Activated CD4-positive, CD25-positive, alpha-beta regulatory T cell treated with anti-CD3 and anti-CD28 coated beads, Interleukin-2, amount 50 U/mL, for 16 hours (primary cell): Measurements from ENCODE around the gene PLCD3.

Source experiments
- DNase-seq: peaks from one replicate; pipeline ENCODE4 v3.0.0-alpha.2; 2020; ENCODE audit warnings: low read depth, low spot score

PLCD3 gene

DNA sequence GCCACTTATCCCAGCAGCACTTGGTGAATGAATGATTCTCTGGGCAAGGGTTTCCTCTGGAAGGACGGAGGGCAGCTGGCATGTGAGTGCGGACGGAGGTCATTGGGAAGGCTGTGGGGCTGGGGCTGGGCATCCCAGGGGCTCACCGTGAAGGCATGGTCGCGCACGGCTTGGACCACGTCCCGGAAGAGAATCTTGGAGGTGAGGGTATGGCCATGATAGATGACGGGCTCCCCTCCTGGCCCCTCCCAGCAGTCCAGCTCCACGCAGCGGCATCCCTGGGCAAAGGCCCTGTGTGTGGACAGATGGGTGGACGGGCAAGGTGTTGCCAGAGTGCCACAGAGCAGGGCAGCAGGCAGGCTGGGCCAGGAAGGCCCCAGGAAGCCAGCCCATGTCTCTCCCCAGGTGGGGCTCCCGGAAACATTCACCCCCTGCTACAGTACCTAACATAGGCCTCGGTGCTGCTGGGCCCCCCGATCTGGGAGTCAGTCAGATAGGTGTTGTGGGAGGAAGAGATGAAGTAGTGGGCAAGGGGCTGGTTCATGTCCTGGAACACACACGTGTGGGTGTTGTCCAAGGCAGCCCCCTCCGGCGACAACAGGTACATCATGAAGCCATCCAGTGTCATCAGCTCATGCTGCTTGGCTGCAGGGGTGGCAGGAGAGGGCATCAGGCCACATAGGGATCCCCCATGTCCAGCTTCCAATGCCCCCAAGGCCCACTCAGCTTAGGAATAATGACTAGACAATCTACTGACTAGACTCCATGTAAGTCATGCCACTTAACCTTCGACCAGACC, 14.3 kb downstream of the PLCD3 start:
- no peak for DNase-seq

DNA sequence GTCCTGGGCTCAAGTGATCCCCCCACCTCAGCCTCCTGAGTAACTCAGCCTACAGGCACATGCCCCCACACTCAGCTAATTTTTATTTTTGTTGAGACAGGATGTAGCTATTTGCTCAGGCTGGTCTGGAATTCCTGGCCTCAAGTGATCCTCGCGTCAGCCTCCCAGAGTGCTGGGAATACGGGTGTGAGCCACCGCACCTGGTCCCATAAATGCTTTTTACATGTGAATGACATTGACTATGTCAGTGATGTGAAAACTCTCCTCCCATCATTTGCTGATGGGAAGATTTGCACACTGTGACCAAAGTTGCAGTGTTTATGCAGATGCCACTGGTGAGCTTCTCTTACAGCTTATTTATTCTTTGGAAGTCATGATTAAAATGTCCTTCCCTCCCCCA, 15.0 kb downstream of the PLCD3 start:
- no peak for DNase-seq

DNA sequence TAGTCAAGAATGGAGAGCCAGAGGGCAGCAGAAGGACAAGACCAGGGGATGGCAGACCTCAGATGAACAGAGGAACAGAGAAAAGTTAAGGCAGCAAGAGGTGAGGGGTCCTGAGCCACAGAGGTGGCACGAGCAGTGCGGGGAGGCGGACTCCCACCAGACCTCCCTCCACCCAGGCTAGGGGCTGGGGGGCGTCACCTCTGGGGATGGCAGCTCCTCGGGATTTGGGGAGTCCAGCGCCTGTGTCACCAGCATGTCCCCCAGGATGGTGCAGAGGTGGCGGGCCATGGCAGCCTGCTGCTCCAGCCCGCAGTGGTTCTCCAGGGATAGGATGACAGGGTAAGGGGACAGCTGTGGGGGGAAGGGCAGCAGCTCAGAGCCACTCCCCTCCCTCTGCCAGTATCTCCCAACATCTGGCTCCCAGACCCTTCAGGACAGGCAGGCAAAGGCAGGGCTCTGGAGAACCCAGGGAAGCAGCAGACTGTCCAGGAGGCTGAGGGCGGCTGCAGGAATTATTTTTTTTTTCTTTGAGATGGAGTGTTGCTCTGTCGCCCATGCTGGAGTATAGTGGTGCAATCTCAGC, 15.8 kb downstream of the PLCD3 start:
- no peak for DNase-seq

DNA sequence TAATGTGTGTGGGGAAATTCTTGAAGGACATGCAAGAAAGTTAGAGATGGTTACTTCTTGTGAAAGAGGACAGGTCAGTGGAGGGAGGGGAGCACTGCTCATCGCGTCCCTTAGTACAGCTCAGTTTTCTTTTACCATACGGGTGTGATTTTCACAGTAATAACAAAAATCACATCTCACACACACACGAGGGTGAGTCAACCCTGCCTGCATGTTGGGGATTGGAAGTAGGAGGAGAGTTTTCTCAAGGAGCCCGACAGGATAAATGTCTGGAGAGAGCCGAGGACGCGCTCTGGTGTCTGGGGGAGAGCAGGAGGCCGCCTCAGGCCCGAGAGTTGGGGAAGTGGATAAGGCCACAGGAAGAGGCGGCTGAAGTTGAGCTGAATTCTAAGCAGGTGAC, 16.4 kb downstream of the PLCD3 start:
- DNase-seq, result no peak

DNA sequence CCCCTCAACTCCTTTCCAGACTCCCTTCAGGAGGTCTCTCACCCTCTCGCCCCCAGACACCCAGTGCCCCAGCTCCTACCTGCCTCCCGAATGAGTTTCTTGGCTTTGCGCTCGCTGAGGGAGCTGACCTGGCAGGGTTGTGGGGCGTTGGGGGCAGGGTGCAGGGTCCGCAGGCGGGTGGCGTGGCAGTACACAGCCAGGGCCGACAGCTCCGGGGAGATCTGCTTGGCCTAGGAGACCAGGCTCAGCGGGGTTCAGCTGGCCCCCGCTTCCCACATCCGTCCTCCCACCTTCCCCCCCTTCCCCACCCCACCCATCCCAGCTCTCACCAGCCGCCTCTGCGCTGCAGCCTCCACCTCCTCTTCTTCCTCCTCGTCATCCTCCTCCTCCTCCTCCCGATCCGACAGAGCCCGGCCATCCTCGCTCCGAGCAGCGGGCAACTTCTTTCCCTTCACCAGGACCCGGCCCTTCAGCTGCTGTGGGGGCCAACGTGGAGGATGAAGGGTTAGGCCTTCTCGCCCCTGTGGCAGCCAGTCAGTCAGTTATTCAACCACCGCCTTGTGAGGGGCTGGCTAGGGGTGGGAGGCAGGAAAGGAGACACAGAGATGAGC, 17.2 kb downstream of the PLCD3 start:
- DNase-seq, result no peak

DNA sequence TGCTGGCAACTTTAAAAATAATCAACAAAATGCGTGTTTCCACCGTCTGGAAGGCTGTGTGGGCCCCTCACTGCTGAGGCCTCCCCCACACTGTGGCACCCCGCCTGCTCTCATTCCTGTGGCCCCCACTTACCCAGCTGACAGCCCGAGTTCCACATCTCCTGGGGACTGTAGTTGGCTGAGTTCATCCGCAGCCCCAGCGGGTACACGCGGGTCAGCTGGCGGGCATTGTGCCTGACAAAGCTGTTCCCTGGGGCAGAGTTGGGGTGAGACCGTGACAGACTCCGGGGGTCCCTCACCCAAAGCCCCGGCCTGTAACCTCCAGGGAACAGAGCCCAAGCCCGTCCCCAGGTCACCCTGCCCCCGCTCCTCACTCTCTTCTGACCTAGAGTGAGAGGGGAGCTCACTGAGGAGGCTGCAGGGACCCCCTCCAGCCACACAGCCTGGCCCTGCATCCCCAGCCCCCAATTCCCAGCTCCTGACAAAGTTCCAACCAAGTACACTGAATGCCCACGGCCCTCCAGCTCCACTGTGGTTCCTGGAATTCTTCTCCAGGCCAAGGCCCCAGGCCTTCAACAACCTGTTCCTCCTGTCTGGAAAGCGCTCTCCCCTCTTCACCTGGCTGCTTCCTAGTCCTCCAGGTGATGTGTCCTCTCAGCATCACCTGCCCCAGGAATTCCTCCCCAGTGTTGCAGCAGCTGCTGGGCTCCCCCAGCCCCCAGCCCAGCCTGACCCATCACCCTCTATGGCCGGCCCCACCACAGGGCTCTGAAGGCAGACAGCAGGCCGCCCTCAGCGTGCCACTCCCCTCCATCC, 18.0 kb downstream of the PLCD3 start:
- no peak for DNase-seq

DNA sequence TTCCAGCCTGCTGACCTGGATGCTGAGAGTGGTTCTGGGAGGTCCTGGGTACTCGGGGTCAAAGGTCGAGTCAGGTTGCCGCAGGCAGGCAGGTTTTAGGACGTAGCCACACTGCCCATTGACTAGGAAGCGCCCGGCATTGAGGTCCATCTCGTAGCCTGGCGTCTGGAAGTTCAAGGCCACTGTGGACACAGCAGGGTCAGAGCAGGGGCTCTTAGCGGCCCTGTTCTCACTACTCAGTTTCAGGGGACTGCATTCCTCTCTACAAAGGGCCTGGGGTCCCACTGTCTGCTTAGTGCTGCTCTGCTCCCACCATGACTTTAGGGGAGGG, 18.9 kb downstream of the PLCD3 start:
- no peak for DNase-seq

DNA sequence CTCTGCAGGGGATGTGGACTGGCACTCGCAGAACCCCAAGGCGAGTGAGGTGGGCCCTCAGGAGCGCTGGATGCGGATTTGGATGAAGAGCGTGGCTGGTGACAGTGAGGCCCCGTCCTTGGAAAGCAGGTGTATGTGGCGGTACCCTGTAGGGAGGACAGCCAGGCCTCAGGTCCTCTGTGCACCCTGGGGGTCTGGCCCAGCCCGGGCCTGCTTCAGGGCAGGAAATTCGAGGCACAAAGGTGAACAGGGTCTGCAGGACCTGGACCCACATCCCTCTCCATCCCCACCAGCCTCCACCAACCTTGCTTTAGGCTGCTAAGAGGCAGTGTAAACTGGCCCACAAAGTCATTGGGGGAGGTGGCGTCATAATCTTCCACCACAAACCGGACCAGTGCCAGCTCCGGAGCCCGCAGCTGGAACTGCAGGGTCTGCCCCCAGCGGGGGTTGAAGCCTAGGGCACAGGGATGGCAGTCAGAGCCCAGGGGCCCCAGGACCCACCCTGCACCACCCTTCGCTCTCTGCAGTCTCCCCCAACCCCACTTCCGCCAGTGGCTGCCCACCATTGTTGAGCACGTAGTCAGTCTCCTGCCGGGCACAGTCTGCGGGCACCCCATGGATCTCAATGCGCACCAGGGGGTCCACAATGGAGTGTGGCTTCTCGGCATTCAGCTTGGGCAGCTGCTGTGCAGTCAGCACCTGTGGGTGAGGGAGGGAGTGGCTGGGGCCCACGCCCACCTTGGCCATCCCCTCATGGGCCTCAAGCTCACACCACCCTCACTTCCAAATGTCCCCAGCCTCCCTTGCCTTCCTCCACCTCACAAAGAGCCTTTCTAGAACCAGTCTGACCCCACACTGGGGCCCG, 19.5 kb downstream of the PLCD3 start:
- no peak for DNase-seq

DNA sequence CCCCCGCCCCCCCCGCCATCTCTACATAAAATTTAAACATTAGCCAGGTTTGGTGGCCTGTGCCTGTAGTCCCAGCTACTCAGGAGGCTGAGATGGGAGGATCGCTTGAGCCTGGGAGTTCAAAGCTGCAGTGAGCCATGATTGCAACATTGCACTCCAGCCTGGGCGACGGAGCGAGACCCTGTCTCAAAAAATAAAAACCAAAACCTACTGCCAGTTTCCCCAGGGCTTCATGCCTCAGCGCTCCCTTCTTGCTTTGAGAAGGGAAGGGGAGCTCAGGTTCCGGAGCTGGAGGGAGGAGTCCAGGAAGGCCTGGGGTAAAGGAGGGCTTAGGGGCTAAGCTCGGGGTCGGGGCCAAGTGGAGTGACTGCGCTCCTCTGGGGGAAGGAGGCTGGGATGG, 20.5 kb downstream of the PLCD3 start:
- no peak for DNase-seq

DNA sequence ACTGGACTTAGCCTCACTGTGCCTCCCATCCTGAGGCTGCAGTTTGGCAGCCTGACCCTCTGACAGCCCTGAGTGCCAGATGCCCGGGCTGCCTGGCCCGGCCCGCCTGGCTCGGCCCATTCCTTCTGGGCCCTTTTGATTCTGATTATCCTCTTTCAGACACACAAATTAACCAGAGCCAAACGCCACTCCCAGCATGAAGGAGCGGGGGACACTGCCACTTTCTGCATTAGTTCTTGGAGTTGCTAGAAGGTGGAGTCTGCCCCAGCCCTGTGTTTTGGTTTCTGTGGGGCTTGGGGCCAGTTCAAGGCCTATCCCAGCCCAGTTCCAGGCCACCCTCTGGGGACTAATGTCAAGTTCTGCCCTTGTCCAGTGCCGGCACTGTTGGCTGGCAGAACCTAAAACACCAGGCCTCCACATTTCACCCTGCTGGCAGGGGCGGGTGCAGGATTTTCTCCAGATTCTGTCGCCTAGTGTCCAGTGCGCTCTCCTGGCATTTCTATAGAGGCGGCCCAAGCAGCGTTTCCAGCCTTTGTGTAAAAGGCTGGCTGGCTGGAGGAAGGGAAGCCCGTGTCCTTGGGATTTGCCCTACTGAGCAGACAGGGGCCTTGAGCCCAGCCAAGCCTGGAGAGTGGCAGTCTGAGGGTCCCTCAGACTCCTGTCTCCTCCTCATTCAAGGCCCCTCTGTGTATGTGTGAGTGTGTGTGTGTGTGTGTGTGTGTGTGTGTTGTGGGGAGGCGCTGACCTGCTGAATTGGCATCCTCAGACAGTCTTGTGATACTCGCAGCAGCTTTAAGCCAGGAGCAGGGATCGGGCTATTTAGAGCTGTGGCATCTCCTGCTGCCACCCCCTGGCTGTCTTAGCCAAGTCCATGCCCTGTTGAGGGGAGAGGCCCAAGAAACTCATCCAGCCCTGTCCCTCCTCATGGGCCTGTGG, 21.4 kb downstream of the PLCD3 start:
- DNase-seq, result no peak

DNA sequence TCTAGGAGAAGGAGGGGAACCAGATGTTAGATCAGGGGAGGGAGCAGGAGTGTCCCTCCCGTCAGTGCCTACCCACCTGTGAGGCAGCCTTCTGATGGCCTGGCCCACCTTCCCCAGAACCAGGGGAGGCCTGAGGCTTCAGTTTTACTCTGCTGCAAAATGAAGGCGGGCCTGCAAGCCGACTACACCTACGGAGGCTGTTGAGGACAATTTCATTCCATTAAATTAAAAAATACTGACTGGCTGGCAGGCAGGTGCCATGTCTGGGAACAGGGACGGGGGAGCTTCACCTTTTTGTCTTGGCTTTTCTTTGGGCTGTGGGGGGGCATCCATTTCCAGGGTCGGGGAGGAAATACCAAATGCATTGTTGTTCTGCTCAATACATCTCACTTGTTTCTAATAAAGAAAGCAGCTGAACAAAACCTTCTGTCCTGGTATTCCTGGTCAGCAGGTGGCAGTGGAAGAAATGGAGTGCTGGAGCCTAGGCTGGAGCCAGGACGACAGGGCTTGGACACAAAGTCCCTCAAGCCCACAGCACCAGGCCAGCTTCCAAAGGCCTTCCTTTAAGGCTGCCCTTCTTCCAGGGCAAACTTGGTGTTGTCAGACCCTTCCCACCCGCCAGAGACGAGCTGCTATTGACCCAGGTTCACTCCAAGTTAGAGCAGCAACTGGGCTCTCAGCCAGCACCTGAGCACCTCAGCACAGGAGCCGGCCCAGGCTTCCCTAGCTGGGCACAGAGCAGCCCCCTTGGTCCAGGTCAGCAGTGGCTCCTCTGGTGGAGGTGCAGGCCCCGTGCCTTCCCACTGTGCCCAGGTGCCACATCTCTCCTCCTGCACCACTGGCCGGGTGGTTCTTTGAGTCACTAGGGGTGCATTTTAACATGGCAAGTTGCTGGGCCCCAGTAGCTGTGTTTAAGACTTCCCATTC, 23.5 kb downstream of the PLCD3 start:
- DNase-seq, result no peak

DNA sequence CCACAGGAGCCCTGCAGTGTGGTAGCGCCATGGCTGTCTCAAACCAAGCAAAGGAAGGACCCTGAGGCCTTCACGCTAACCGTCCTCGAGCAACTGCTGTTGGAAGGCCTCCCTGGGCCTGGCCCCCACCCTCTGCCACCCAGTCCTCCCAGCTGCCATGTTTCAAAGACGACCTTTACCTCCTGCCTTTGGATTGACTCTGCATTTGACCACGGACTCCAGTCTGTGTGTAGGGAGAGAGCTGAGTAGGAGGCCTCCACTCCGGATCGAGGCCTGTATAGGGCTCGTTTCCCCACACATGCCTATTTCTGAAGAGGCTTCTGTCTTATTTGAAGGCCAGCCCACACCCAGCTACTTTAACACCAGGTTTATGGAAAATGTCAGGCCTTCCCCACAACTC, 24.3 kb downstream of the PLCD3 start:
- no peak for DNase-seq

DNA sequence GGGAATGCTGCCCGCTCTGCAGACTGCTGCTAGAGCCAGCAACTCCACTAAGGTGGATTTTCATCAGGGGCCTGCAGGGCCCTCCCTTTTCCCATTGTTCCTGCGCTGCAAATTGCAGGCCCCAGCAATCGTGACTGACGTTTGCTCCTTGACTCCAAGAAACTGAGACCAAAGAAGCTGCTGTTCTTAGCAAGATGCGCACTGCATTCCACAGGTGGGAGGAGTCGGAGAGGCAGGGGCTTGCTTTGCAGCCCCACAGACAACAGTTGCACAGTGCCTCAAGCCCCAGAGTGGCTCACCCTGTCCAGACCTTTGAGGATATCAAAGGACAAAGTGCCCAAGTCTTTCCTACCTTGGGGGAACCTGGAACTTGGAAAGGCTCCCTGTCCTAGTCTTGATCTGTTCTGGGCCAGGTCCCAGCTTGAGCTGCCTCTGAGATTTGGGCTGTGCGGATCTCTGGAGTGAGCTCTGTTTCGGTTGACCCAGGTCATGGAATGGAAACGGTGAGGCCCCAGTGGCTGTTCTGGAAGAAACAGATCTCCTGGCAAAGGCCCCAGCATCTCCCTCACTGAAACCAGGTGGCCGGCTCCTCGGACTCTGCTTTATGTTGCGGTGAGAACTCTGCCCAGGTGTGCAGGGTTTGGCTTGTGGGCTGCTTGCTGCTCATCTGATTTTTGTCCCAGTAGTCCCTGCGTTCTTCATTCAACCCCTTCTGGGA, 24.9 kb downstream of the PLCD3 start:
- no peak for DNase-seq

DNA sequence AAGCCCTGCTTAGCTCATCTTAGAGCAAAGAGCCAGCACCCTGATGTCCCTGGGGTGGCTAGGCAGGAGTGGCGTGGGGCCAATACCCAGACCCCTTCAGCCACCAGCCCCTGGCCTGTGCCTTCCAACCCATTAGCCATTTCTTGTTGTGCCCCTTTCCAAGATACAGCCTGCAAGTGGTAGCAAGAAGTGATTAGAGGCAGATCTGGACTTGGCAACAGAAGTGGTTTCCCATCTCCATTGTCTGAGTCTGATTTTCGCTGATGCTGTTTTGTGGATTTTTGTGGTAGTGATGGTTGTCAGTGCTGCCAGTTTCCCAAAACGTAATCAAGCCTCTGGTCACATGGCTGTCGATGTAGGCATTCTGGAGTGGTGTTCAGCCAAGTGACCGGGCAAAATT, 25.7 kb downstream of the PLCD3 start:
- DNase-seq, result no peak

DNA sequence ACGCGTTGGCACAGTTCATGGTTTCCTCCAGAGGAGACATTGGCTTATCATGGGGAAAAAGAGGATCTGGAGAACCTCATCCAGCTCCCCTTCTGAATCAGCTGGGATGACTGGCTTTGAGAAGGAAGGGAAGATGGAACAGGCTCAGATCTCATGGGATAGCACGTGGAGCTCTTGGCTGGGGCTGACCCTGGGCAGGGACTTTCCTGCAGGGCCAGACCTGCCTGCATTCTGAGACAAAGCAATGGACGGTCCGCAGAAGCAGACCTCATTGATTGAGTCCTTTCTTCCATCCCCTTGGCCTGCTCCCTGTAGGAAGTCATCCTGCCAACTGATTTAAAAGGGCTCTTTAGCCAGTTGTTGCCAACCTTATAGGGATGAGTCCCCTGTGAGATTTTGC, 26.2 kb downstream of the PLCD3 start:
- no peak for DNase-seq

DNA sequence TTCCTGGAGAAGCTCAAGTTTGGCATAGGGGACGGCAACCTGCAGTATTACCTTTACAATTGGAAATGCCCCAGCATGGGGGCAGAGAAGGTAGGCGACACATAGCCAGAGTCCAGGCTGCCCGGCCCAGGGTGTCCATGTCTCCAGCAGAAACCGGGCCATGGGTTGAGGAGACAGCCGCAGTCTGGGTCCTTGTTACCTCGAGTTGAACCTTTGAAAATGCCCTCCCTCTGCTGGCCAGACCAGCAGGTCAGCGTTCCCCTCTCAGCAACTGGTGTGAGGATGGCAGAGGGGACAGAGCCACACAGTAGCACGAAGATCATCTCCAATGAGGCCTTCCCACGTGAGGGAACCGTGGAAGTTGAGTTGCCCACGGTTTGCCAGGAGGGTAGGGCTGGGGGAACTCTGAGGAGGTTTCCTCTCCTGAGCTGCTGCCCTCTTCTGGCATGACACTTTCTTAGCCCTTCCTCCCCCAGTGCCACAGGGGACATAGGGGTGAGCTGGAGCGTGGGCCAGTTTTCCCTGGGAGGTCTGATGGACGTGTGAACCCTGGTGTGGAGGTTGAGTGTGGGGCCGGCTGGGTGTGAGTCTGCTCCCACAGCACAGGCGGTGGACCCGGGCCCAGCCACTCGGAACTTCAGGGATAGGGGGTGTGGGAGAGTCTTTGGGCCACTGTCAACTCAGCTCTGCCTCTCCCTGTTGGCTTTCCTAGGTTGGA, 27.2 kb downstream of the PLCD3 start:
- no peak for DNase-seq

DNA sequence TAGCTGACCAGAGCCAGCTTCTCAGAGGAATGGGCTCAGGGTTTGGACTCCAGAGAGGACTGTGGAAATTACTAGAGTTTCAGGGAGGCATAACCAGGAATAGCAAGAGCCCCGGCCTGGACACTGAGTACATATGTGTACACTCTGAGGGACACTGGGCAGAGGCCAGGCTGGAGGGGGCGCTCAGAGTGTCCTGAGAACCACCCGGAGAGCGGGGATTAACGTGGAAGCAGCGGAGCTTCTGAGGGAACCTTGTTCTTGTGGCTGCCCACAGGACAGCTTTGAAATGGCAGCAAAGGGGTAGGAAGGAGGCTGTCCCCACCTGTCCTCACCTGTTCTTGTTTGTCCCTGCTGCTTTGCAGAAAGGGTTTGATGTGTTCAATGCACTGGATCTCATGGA, 27.8 kb downstream of the PLCD3 start:
- no peak for DNase-seq

DNA sequence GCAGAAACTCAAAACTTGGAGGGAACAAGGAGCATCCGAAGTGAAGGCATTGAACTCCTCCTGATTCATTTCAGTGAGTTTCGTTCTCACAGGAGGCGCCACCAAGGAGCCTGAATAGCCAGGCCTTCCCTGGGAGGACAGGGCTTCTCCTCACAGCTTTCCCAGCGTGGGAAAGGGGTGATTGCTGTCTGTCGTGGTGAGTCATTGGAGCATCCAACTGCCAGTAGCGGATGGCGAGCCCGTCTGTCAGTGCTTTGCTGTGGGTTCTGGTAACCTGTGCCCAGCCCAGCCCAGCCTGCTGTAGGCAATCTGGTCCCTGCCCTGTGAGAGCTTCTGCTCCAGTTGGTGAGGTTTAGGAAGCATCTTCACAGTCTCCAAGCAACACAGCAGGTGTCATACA, 28.3 kb downstream of the PLCD3 start:
- DNase-seq, result no peak
